ENCODE measurements around the gene SRRM3.

DNA sequence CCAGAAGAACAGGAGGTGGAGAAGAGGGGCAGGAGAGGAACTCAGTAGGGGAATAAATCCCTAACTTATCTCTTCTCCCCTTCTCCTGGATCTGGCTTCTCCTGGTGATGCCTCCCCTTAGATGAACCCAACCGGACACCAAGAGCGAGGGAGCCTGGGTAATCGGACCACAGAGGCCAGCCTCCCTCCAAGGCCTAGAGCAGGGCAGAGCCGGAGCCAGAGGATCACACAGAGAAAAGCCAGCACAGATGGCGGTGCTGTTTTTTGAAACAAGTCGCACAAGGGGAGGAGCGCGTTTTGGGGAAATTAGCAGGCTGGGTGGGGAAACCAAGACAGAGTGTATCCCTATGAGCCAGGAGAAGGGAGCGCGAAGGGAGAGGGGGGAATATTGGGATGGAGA is 4.9 kb upstream of the SRRM3 start:
- TF ChIP-seq, protein P1, sequence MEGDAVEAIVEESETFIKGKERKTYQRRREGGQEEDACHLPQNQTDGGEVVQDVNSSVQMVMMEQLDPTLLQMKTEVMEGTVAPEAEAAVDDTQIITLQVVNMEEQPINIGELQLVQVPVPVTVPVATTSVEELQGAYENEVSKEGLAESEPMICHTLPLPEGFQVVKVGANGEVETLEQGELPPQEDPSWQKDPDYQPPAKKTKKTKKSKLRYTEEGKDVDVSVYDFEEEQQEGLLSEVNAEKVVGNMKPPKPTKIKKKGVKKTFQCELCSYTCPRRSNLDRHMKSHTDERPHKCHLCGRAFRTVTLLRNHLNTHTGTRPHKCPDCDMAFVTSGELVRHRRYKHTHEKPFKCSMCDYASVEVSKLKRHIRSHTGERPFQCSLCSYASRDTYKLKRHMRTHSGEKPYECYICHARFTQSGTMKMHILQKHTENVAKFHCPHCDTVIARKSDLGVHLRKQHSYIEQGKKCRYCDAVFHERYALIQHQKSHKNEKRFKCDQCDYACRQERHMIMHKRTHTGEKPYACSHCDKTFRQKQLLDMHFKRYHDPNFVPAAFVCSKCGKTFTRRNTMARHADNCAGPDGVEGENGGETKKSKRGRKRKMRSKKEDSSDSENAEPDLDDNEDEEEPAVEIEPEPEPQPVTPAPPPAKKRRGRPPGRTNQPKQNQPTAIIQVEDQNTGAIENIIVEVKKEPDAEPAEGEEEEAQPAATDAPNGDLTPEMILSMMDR (IDR thresholded peaks at IDR 0.05): no peak
- TF ChIP-seq EP300 (IDR thresholded peaks at IDR 0.05): no peak
- TF ChIP-seq POLR2A (IDR thresholded peaks at IDR 0.05): no peak

Measured in gastroesophageal sphincter (tissue), 3 donors.